Renal cortical epithelial cell (primary cell): ENCODE results near the gene CYP2U1. TPM values are rescaled to one million over a fixed set of nuclear protein-coding genes. Genes with fewer than 3 reads are reported as not detected.

ENCODE experiments used
- DNase-seq: peaks from one replicate; pipeline ENCODE4 v3.0.0-alpha.2; 2011; ENCODE audit warnings: low read depth
- total RNA-seq: library from RNA; depleted of rRNA; stranded (reverse); fragments of >200 nt; gene quantifications from 2 replicates; pipeline ENCODE4 v1.2.3, GENCODE V29; 2014

CYP2U1 gene
- total RNA-seq, 1 donor from 2014 or later, result 11.8 TPM

GRCh38 chr4:107978716-107979451, 47.5 kb downstream of the CYP2U1 start:
- no peak for DNase-seq

- peak; percentile 42 for DNase-seq
These were observed 56.8 kb downstream of the CYP2U1 start for GRCh38 chr4:107987916-107988762.

- DNase-seq, result no peak
These were observed 57.4 kb downstream of the CYP2U1 start for GRCh38 chr4:107988763-107989035.

- DNase-seq, result no peak
These were observed 57.8 kb downstream of the CYP2U1 start for GRCh38 chr4:107989162-107989536.

GRCh38 chr4:107989537-107990386, 58.4 kb downstream of the CYP2U1 start, which contains the start of gene HADH:
Gene HADH (plus strand): TSS chr4:107989889. CDS start chr4:107989933, 44 bp downstream.
- DNase-seq, result peak; percentile 74

- no peak for DNase-seq
These were observed 60.7 kb downstream of the CYP2U1 start for GRCh38 chr4:107991945-107992630.

- DNase-seq, result no peak
These were observed 62.6 kb downstream of the CYP2U1 start for GRCh38 chr4:107993969-107994368.

GRCh38 chr4:107994894-107995293, 63.5 kb downstream of the CYP2U1 start:
- DNase-seq, result no peak

- no peak for DNase-seq
These were observed 65.8 kb downstream of the CYP2U1 start for GRCh38 chr4:107996949-107997788.

GRCh38 chr4:107997794-107998193, 66.4 kb downstream of the CYP2U1 start:
- DNase-seq, result no peak

- no peak for DNase-seq
These were observed 68.7 kb downstream of the CYP2U1 start for GRCh38 chr4:107999932-108000539.

- no peak for DNase-seq
These were observed 70.3 kb downstream of the CYP2U1 start for GRCh38 chr4:108001540-108002135.

Other genes starting within 250 kb of the CYP2U1 start
- gene PAPSS1, start 211.3 kb upstream of the CYP2U1 start, total RNA-seq, result 84.6 and 123 TPM in 2 replicates
- gene SGMS2, start 106.6 kb upstream of the CYP2U1 start, total RNA-seq, result 223 and 244 TPM in 2 replicates
- 15.1 and 41.7 TPM in 2 replicates for gene HADH, start 58.3 kb downstream of the CYP2U1 start, total RNA-seq
- gene LEF1, start 237.4 kb downstream of the CYP2U1 start, total RNA-seq, result 0.52 and 18.6 TPM in 2 replicates